Stimulated activated memory B cell treated with anti-CD40 and anti-IgM and Interleukin-4, amounts not matched to agents 10 μg/mL and 1 μg/mL and 100 μg/mL, for 72 hours (primary cell): Measurements from ENCODE around the gene CAMSAP3.
A peak's percentile ranks its signal among the peaks of the same experiment; 100 is the strongest.
"Not testable (repeated sequence)": the region's sequence is repeated elsewhere in the genome, so short reads cannot be mapped to it uniquely, and the experiment has no call there.

Experiments
- ATAC-seq: fragments of 150-1000 bp; cut with Tn5 transposase; 2 replicates; pipeline ENCODE4 v1.10.0; 2021
- H3K27ac Mint-ChIP-seq: one replicate; pipeline ENCODE4 v1.8.0; 2022; ENCODE audit warnings: mild to moderate bottlenecking, mixed read lengths
- H3K27me3 Mint-ChIP-seq: one replicate; pipeline ENCODE4 v1.8.0; 2022; ENCODE audit warnings: mixed read lengths
- H3K36me3 Mint-ChIP-seq: one replicate; pipeline ENCODE4 v1.8.0; 2022; ENCODE audit warnings: mixed read lengths
- H3K4me1 Mint-ChIP-seq: one replicate; pipeline ENCODE4 v1.8.0; 2022; ENCODE audit warnings: mixed read lengths
- H3K4me3 Mint-ChIP-seq: one replicate; pipeline ENCODE4 v1.8.0; 2022; ENCODE audit warnings: mild to moderate bottlenecking, moderate library complexity, mixed read lengths
- H3K9me3 Mint-ChIP-seq: one replicate; pipeline ENCODE4 v1.8.0; 2022; ENCODE audit warnings: mixed read lengths

Gene CAMSAP3

GRCh38 chr19:7643629-7644549 lies 48.2 kb downstream of the CAMSAP3 start:
- not testable (repeated sequence) for H3K27me3 Mint-ChIP-seq, ATAC-seq, H3K9me3 Mint-ChIP-seq, H3K4me3 Mint-ChIP-seq, H3K27ac Mint-ChIP-seq
- H3K4me1 Mint-ChIP-seq: peaks cover 20% of the 10 kb centered on the region
- peaks cover 75% of the 10 kb centered on the region for H3K36me3 Mint-ChIP-seq

- Mint-ChIP-seq H3K9me3 (peaks cover 4% of the 10 kb centered on the region), H3K4me1 (peaks cover 13% of the 10 kb centered on the region), H3K4me3 (no peak overlapping the region), H3K27ac (no peak overlapping the region), H3K27me3 (no peaks in the 10 kb centered on the region), H3K36me3 (peaks cover 70% of the 10 kb centered on the region)
- no peak for ATAC-seq
Observed at GRCh38 chr19:7644550-7644877, 48.9 kb downstream of the CAMSAP3 start.

GRCh38 chr19:7645163-7645562 lies 49.5 kb downstream of the CAMSAP3 start:
- Mint-ChIP-seq H3K4me1 (peaks cover 7% of the 10 kb centered on the region), H3K27ac (no peak overlapping the region), H3K27me3 (no peaks in the 10 kb centered on the region), H3K9me3 (peaks cover under 1% of the 10 kb centered on the region), H3K36me3 (peaks cover 63% of the 10 kb centered on the region), H3K4me3 (no peak overlapping the region)
- ATAC-seq: no peak

- ATAC-seq: no peak
- Mint-ChIP-seq H3K36me3 (peaks cover 60% of the 10 kb centered on the region), H3K27ac (no peak overlapping the region), H3K27me3 (no peaks in the 10 kb centered on the region), H3K4me1 (peaks cover 5% of the 10 kb centered on the region), H3K9me3 (no peaks in the 10 kb centered on the region), H3K4me3 (no peak overlapping the region)
Observed at GRCh38 chr19:7645656-7646425, 50.2 kb downstream of the CAMSAP3 start.

GRCh38 chr19:7646426-7646700 lies 50.7 kb downstream of the CAMSAP3 start:
- ATAC-seq: no peak

GRCh38 chr19:7647156-7647555 lies 51.5 kb downstream of the CAMSAP3 start:
- H3K4me3 Mint-ChIP-seq: no peak overlapping the region
- no peaks in the 10 kb centered on the region for H3K27me3 Mint-ChIP-seq
- ATAC-seq: no peak
- H3K4me1 Mint-ChIP-seq: peaks cover 2% of the 10 kb centered on the region
- peaks cover 51% of the 10 kb centered on the region for H3K36me3 Mint-ChIP-seq
- H3K9me3 Mint-ChIP-seq: no peaks in the 10 kb centered on the region
- no peak overlapping the region for H3K27ac Mint-ChIP-seq

More at GRCh38 chr19:7646426-7646700, 50.7 kb downstream of the CAMSAP3 start:
- Mint-ChIP-seq H3K36me3 (peaks cover 59% of the 10 kb centered on the region), H3K4me3 (no peak overlapping the region), H3K27me3 (no peaks in the 10 kb centered on the region), H3K27ac (no peak overlapping the region), H3K9me3 (no peaks in the 10 kb centered on the region), H3K4me1 (peaks cover 5% of the 10 kb centered on the region)

- H3K27me3 Mint-ChIP-seq: no peaks in the 10 kb centered on the region
- peaks cover 12% of the 10 kb centered on the region for H3K4me1 Mint-ChIP-seq
- no peak for ATAC-seq
- H3K4me3 Mint-ChIP-seq: no peak overlapping the region
- no peak overlapping the region for H3K27ac Mint-ChIP-seq
- H3K36me3 Mint-ChIP-seq: peaks cover 39% of the 10 kb centered on the region
- H3K9me3 Mint-ChIP-seq: no peaks in the 10 kb centered on the region
Observed at GRCh38 chr19:7648265-7649014, 52.8 kb downstream of the CAMSAP3 start.

GRCh38 chr19:7650148-7650547 lies 54.5 kb downstream of the CAMSAP3 start:
- ATAC-seq: no peak
- Mint-ChIP-seq H3K9me3 (no peaks in the 10 kb centered on the region), H3K4me3 (no peak overlapping the region), H3K27ac (no peak overlapping the region), H3K4me1 (peaks cover 12% of the 10 kb centered on the region), H3K36me3 (peaks cover 23% of the 10 kb centered on the region), H3K27me3 (no peaks in the 10 kb centered on the region)

- Mint-ChIP-seq H3K9me3 (no peaks in the 10 kb centered on the region), H3K36me3 (peaks cover 9% of the 10 kb centered on the region), H3K4me3 (peak overlapping the region; percentile 72), H3K27me3 (no peaks in the 10 kb centered on the region), H3K4me1 (peaks cover 14% of the 10 kb centered on the region), H3K27ac (peak overlapping the region; percentile 73)
- ATAC-seq: peak; percentile 87
Observed at GRCh38 chr19:7652061-7652641, 56.5 kb downstream of the CAMSAP3 start.

GRCh38 chr19:7654401-7654800 lies 58.7 kb downstream of the CAMSAP3 start:
- ATAC-seq: no peak
- H3K27me3 Mint-ChIP-seq: no peaks in the 10 kb centered on the region
- peaks cover 26% of the 10 kb centered on the region for H3K4me1 Mint-ChIP-seq
- no peaks in the 10 kb centered on the region for H3K36me3 Mint-ChIP-seq
- no peak overlapping the region for H3K27ac Mint-ChIP-seq
- H3K9me3 Mint-ChIP-seq: no peaks in the 10 kb centered on the region
- H3K4me3 Mint-ChIP-seq: no peak overlapping the region

- Mint-ChIP-seq H3K27ac (no peak overlapping the region), H3K4me3 (no peak overlapping the region), H3K36me3 (no peaks in the 10 kb centered on the region)
Observed at GRCh38 chr19:7655581-7655980, 59.9 kb downstream of the CAMSAP3 start.

GRCh38 chr19:7657131-7657751 lies 61.6 kb downstream of the CAMSAP3 start:
- Mint-ChIP-seq H3K4me3 (no peak overlapping the region), H3K9me3 (no peaks in the 10 kb centered on the region), H3K4me1 (peaks cover 23% of the 10 kb centered on the region), H3K27ac (peak overlapping the region; percentile 75), H3K27me3 (no peaks in the 10 kb centered on the region), H3K36me3 (no peaks in the 10 kb centered on the region)
- peak; percentile 24 for ATAC-seq

More at GRCh38 chr19:7655581-7655980, 59.9 kb downstream of the CAMSAP3 start:
- no peaks in the 10 kb centered on the region for H3K27me3 Mint-ChIP-seq
- no peak for ATAC-seq
- H3K9me3 Mint-ChIP-seq: no peaks in the 10 kb centered on the region
- peaks cover 26% of the 10 kb centered on the region for H3K4me1 Mint-ChIP-seq

- no peaks in the 10 kb centered on the region for H3K9me3 Mint-ChIP-seq
- H3K4me1 Mint-ChIP-seq: peaks cover 13% of the 10 kb centered on the region
- peak overlapping the region; percentile 75 for H3K27ac Mint-ChIP-seq
- H3K4me3 Mint-ChIP-seq: peak overlapping the region; percentile 78
- no peaks in the 10 kb centered on the region for H3K36me3 Mint-ChIP-seq
- no peaks in the 10 kb centered on the region for H3K27me3 Mint-ChIP-seq
- ATAC-seq: peak; percentile 98
Observed at GRCh38 chr19:7658219-7658686, 62.6 kb downstream of the CAMSAP3 start.

- peaks cover 7% of the 10 kb centered on the region for H3K27me3 Mint-ChIP-seq
Observed at GRCh38 chr19:7661744-7662538, 66.3 kb downstream of the CAMSAP3 start.

More at GRCh38 chr19:7661744-7662538, 66.3 kb downstream of the CAMSAP3 start:
- Mint-ChIP-seq H3K36me3 (no peaks in the 10 kb centered on the region), H3K4me1 (peaks cover 13% of the 10 kb centered on the region), H3K4me3 (no peak overlapping the region), H3K9me3 (no peaks in the 10 kb centered on the region), H3K27ac (no peak overlapping the region)
- no peak for ATAC-seq
